Testis (tissue), 2 donors: ENCODE measurements around the gene NPIPB8.

ENCODE experiments used
- CTCF ChIP-seq, 3 experiments: fragments of 450-650 bp in 2 of 3; fragments of 200-600 bp in 1 of 3; sonication (generic) in 1 of 3; IDR thresholded peaks; one replicate each; pipeline ENCODE4 v1.5.1; 2016 to 2019; ENCODE audit warnings: antibody characterized with exemption in 3 of 3, mild to moderate bottlenecking in 2 of 3, moderate library complexity in 1 of 3
- POLR2A ChIP-seq: fragments of 450-650 bp; IDR thresholded peaks from one replicate; pipeline ENCODE4 v1.6.1; 2017; ENCODE audit warnings: antibody characterized with exemption, mild to moderate bottlenecking, moderate library complexity

GRCh38 chr16:28617874-28618273 is 20.0 kb upstream of the NPIPB8 start:
- TF ChIP-seq POLR2A (no peak), CTCF (IDR thresholded peaks at IDR 0.05) (no peak)
